HepG2 (cell line): ENCODE data around the gene PFDN2. TPM values are rescaled to one million over a fixed set of nuclear protein-coding genes. Genes with fewer than 3 reads are reported as not detected.

ENCODE experiments used
- ATAC-seq: fragments of 200-7000 bp; cut with Tn5 transposase; 3 replicates; pipeline ENCODE4 v1.9.1; 2020; ENCODE audit warnings: mild to moderate bottlenecking, moderate library complexity
- BruUV-seq: library from RNA; stranded (reverse); fragments of 400-500 nt; replicated peaks from 2 replicates; lab custom pipeline; 2021; lab: Mats Ljungman, UMichigan
- CTCF ChIA-PET: fragments of 300-600 bp; formaldehyde crosslinking; extraction: SDS; loops from one replicate; lab custom pipeline; 2021; ENCODE audit warnings: low total read pairs, inconsistent platforms, low intra/inter-chr PET ratio; lab: Yijun Ruan, JAX
- POLR2A ChIA-PET: fragments of 350-600 bp; sonication (Branson Sonifier 250); formaldehyde crosslinking; loops from one replicate; lab custom pipeline; 2020; ENCODE audit warnings: antibody characterized with exemption, inconsistent platforms; lab: Yijun Ruan, JAX
- DNase-seq: peaks from one replicate; pipeline ENCODE4 v3.0.0-alpha.2; 2015; ENCODE audit warnings: low spot score
- FAIRE-seq: peaks from 3 replicates; lab custom pipeline; 2011; peaks lifted over from hg19 to GRCh38; lab: Jason Lieb, UNC
- H2AFZ ChIP-seq: one replicate; pipeline ENCODE4 v1.6.1; 2011; ENCODE audit warnings: low read length, inconsistent platforms
- H3K27ac ChIP-seq: fragments of 300-600 bp; 3 replicates; pipeline ENCODE4 v1.8.0; 2011; ENCODE audit warnings: mixed run types, mild to moderate bottlenecking, mixed read lengths, low read length, inconsistent platforms; ENCODE audit not compliant: insufficient read depth; ENCODE audit errors: extremely low read length
- H3K27me3 ChIP-seq, 2 experiments: fragments of 200-600 bp in 1 of 2; 2 replicates in 1 of 2; 3 replicates in 1 of 2; pipeline versions ENCODE4 v1.6.0 to v1.8.0; 2011; ENCODE audit warnings: low read length in 2 of 2, mild to moderate bottlenecking in 2 of 2, moderate library complexity in 2 of 2, inconsistent platforms in 1 of 2; ENCODE audit not compliant: insufficient read depth in 2 of 2, control insufficient read depth in 1 of 2
- H3K36me3 ChIP-seq, 2 experiments: fragments of 200-600 bp in 1 of 2; replicated peaks in 1 of 2; 2 replicates in 1 of 2; 3 replicates in 1 of 2; pipeline versions ENCODE4 v1.5.1 to v1.8.0; 2011; ENCODE audit warnings: low read length in 2 of 2, inconsistent platforms in 1 of 2; ENCODE audit not compliant: insufficient read depth in 2 of 2, control insufficient read depth in 1 of 2
- H3K4me1 ChIP-seq: 2 replicates; pipeline ENCODE4 v1.5.1; 2012; ENCODE audit warnings: low read length, inconsistent platforms; ENCODE audit not compliant: insufficient read depth
- H3K4me2 ChIP-seq: 2 replicates; pipeline ENCODE4 v1.6.0; 2011; ENCODE audit warnings: low read depth, low read length, inconsistent platforms
- H3K4me3 ChIP-seq, 3 experiments: fragments of 200-600 bp in 1 of 3; sonication (generic), shearing (Covaris generic) in 1 of 3; replicated peaks in 1 of 3; 2 replicates each; pipeline ENCODE4 v1.5.1; 2011 to 2016; ENCODE audit warnings: low read length in 3 of 3, inconsistent platforms in 2 of 3, low read depth in 2 of 3, mild to moderate bottlenecking in 2 of 3, control low read depth in 1 of 3, mixed read lengths in 1 of 3; ENCODE audit not compliant: insufficient read depth in 1 of 3
- H3K79me2 ChIP-seq: one replicate; pipeline ENCODE4 v1.6.1; 2011; ENCODE audit warnings: low read length, inconsistent platforms; ENCODE audit not compliant: insufficient read depth
- H3K9ac ChIP-seq: 2 replicates; pipeline ENCODE4 v1.6.0; 2011; ENCODE audit warnings: mild to moderate bottlenecking, low read depth, low read length, inconsistent platforms; ENCODE audit not compliant: insufficient read depth
- H3K9me3 ChIP-seq: 2 replicates; pipeline ENCODE4 v1.5.1; 2012; ENCODE audit warnings: mild to moderate bottlenecking, low read length
- H4K20me1 ChIP-seq: 2 replicates; pipeline ENCODE4 v1.6.0; 2011; ENCODE audit warnings: inconsistent platforms, mild to moderate bottlenecking, low read length, moderate library complexity; ENCODE audit not compliant: insufficient read depth
- DMTF1 ChIP-seq: sonication (generic); formaldehyde crosslinking; IDR thresholded peaks from 2 replicates; pipeline ENCODE4 v1.4.0; 2020; ENCODE audit warnings: mild to moderate bottlenecking, missing genetic modification reagents
- ISL2 ChIP-seq: sonication (generic); formaldehyde crosslinking; IDR thresholded peaks from 2 replicates; pipeline ENCODE4 v1.5.0; 2020; ENCODE audit warnings: missing genetic modification reagents
- NR2F6 ChIP-seq, 2 experiments: IDR thresholded peaks; 2 replicates each; pipeline ENCODE4 v1.6.1; 2016; ENCODE audit warnings: antibody characterized with exemption in 1 of 2, mild to moderate bottlenecking in 1 of 2
- ZFP62 ChIP-seq: sonication (generic); formaldehyde crosslinking; IDR thresholded peaks from 2 replicates; pipeline ENCODE4 v1.4.0; 2020; ENCODE audit warnings: missing genetic modification reagents
- ZNF280B ChIP-seq: sonication (generic); formaldehyde crosslinking; IDR thresholded peaks from 2 replicates; pipeline ENCODE4 v1.5.0; 2020; ENCODE audit warnings: missing genetic modification reagents, mild to moderate bottlenecking, borderline replicate concordance
- ZNF777 ChIP-seq: sonication (generic); formaldehyde crosslinking; IDR thresholded peaks from 2 replicates; pipeline ENCODE4 v1.4.0; 2020; ENCODE audit warnings: missing genetic modification reagents
- ZSCAN21 ChIP-seq: sonication (generic); formaldehyde crosslinking; IDR thresholded peaks from 2 replicates; pipeline ENCODE4 v1.8.0; 2022; ENCODE audit warnings: mild to moderate bottlenecking, missing genetic modification reagents, moderate library complexity, borderline replicate concordance
- WGBS: methylation state at CpG from one replicate; pipeline ENCODE4 v1.1.6; 2017; ENCODE audit warnings: low lambda C conversion rate; 5-methylcytosine and 5-hydroxymethylcytosine counted together
- in situ Hi-C: cut with HindIII; loops from 2 replicates; pipeline ENCODE4 v1.10.0; 2017; ENCODE audit warnings: low pct_unique_long_range_greater_than_20kb; ENCODE audit not compliant: extremely low pct_ligation_motif_present
- intact Hi-C: fragments of 100-400 bp; cut with micrococcal nuclease; formaldehyde crosslinking; loops from one replicate; pipeline ENCODE4 v1.10.0; 2022; ENCODE audit not compliant: unreplicated experiment
- polyA plus RNA-seq, 8 experiments: library from polyadenylated mRNA; depleted of rRNA in 3 of 8; stranded (reverse) in 7 of 8; unstranded in 1 of 8; fragments of >200 nt; fragmentation: Illumina TruSeq in 4 of 8; extraction: Trizol in 4 of 8; gene quantifications; 2 replicates each; pipeline versions ENCODE4 v1.2.1 to v1.2.3, GENCODE V29; 2011 to 2016; ENCODE audit warnings: low read depth in 4 of 8, missing spikeins in 1 of 8, mixed read lengths in 1 of 8; ENCODE audit not compliant: insufficient read depth in 1 of 8
- total RNA-seq, 5 experiments: library from RNA; depleted of rRNA; stranded (reverse); fragments of >200 nt; fragmentation: Illumina TruSeq; extraction: Trizol; gene quantifications; 2 replicates each; pipeline ENCODE4 v1.2.3, GENCODE V29; 2016; ENCODE audit warnings: low read depth in 1 of 5

Gene PFDN2
- total and polyA plus RNA-seq, 2 of the 13 experiments (the other 11 are each of a cell fraction or from before 2014, with no cell fraction given) = 62.6 to 63.6 TPM

- 95% methylated on average over 4 of the region's 4 CpGs for WGBS
- Histone ChIP-seq H3K79me2 (peaks cover 35% of the 10 kb centered on the region), H3K9me3 (no peaks in the 10 kb centered on the region), H4K20me1 (no peaks in the 10 kb centered on the region), H3K4me3 (no peak overlapping the region), H3K4me1 (peaks cover 21% of the 10 kb centered on the region), H3K27me3 (no peaks in the 10 kb centered on the region; a peak in 1 of 5 replicates), H3K9ac (no peak overlapping the region), H2AFZ (no peak overlapping the region), H3K27ac (no peak overlapping the region), H3K36me3 (peaks cover 10 to 39% of the 10 kb centered on the region in 2 experiments; a peak in 4 of 5 replicates), H3K4me2 (no peak overlapping the region)
- ChIA-PET POLR2A (interaction anchor here (1.1 kb wide), 1 partner anchor 11 kb away, joined by 4 read pairs; the partner anchor contains the start of genes NIT1 and PFDN2), CTCF (no interaction called here)
- ATAC-seq (no peak), DNase-seq (no peak), FAIRE-seq (no peak)
- BruUV-seq = no TSS peak
- in situ Hi-C loops = no loop called here
- intact Hi-C loops = no loop called here
- TF ChIP-seq ISL2 (CRISPR knock-in tag) (no peak), DMTF1 (no peak), ZNF777 (CRISPR knock-in tag) (no peak), ZNF280B (no peak), NR2F6 (IDR thresholded peaks at IDR 0.05) (no peak), NR2F6 (CRISPR knock-in tag; IDR thresholded peaks at IDR 0.05) (no peak), ZSCAN21 (CRISPR knock-in tag) (no peak), ZFP62 (no peak)
These were observed 11.0 kb upstream of the PFDN2 start for GRCh38 chr1:161128591-161129420.
